Activated T-helper 9 cell treated with anti-CD3 and anti-CD28 coated beads, Interleukin-2, amount 50 U/mL, for 16 hours (primary cell): ENCODE measurements around the gene VWC2L.

Source experiments
- DNase-seq: peaks from one replicate; pipeline ENCODE4 v3.0.0-alpha.2; 2020; ENCODE audit warnings: low read depth

The VWC2L gene

DNA sequence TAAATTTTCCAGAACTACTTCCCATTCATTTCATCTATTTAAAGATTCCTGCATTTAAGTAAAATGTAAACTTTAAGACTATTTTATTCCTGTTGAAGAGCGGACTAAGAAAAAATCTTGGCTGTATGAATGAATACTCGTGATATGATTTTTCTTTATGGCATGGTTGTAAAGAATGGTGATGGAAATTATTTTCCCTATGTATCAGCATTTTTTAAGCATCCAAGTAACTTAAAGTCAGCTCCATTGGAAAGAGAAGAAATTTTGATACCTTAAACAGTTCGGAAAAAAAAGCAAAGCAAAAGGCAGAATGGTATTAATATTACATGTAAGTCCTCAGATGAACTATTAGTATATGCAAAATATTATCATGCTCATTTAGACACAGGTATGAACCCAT is 58.9 kb downstream of the VWC2L start:
- no peak for DNase-seq

GRCh38 chr2:214471382-214471781 is 60.5 kb downstream of the VWC2L start:
- no peak for DNase-seq

- DNase-seq = no peak
These were observed 61.1 kb downstream of the VWC2L start for GRCh38 chr2:214471990-214472389.

GRCh38 chr2:214477305-214477704 is 66.5 kb downstream of the VWC2L start:
- no peak for DNase-seq

DNA sequence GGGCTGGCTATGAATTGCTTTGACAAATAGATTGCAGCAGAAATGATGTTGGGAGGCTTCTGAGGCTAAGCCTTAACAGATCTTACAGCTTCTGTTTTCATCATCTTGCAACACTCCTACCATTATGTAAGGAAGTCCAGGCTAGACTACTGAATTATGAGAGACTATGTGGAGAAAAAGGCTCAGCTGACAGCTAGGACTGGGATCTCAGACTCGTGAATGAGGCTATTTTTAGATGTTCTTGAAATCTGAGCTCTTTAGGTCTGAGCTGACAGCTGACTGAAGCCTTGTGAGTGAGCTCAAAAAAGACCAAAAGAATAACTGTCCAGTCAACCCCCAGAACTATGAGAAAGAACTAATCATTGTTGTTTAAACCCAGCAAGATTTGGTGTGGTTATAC is 70.3 kb downstream of the VWC2L start:
- no peak for DNase-seq

DNA sequence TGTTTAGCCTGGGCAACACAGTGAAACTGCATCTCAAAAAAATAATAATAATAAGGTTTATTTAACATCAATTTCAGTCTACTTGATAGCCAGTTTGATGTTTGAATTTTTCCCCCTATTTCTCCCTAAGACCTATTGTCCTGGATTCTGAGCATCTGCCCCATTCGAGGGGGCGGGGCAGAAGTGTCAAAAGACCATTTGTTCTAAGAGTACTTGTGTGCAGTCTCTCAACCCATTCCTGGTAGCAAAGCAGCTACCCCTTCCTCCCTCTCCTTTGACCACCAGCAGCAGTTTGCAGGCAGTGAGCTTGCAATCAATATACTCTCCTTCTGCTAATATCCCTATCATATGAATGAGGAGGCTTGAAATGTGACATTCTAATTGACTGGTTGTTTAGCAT is 71.9 kb downstream of the VWC2L start:
- no peak for DNase-seq

- DNase-seq = no peak
These were observed 73.4 kb downstream of the VWC2L start for GRCh38 chr2:214484239-214484638.

DNA sequence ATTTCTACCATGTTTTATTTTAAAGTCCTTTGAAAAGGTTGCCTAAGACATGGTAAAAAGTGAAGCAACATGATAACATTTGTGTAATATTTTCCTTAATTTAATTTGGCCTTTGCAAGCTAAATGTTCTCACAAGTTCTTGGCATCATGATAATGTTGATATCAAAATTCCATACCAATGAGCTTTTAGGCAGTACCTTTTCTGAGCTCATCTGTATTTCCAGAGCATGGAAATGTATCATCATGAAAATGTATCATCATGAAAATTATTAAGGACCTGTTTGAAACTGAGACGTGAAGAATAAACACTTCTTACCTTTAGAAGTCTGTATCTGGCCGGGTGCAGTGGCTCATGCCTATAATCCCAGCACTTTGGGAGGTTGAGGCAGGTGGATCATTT is 73.8 kb downstream of the VWC2L start:
- no peak for DNase-seq

- no peak for DNase-seq
These were observed 78.3 kb downstream of the VWC2L start for GRCh38 chr2:214489181-214489580.

- no peak for DNase-seq
These were observed 78.8 kb downstream of the VWC2L start for GRCh38 chr2:214489702-214490101.

GRCh38 chr2:214492152-214492551 is 81.3 kb downstream of the VWC2L start:
- DNase-seq = no peak

DNA sequence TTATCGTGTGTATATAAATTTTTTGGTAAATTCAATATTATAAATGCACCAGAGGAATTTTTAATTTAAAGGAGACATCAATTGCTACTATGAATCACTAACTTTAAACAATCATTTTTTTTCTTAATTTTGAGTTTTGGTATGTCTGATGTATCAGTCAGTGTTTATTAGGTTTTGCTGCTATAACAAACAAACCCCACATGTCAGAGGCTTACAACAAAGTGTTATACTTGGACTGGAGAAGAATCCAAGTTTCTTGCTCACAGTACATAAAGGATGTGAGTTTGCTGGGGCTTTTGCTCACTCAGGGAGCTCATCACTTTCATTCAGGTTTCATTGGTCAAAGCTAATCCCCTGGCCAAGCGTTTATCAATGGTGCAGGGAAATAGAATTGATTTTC is 81.8 kb downstream of the VWC2L start:
- no peak for DNase-seq

DNA sequence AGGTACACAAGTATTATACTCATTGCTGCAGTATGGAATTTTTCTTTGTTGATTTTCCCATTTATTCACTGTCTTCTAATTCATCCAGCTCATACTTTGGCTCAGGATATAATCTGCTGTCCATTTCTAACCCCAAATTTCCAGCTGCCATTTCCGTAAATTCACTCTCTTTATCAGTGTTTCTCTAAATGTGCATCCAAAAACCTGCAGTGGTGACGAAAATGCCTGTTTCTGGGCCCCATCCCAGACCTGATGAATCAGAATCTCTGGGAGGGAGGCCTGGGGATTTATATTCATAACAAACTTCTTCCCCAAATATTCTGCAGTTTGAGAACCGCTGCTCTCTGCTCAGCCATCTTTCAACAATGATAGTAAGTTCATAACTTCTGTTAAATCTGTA is 86.6 kb downstream of the VWC2L start:
- no peak for DNase-seq

DNA sequence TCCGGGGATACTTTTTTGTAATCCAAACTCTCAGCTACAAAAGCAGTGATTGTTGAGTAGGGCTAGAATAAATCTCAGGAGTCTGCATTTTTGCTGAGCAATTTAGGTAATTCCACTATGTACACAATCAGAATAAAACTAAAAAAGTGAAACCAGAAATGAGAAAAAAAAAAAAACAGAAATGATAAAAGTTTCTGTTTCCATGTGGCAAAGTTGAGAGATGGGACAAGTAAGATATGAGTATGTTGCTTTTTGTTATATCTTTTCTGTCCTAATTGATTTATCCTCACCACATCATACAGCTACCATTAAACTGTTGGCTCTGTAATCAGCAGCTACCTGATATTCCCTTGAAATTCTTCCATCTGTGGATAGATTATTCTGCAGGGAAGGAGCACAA is 92.7 kb downstream of the VWC2L start:
- no peak for DNase-seq

DNA sequence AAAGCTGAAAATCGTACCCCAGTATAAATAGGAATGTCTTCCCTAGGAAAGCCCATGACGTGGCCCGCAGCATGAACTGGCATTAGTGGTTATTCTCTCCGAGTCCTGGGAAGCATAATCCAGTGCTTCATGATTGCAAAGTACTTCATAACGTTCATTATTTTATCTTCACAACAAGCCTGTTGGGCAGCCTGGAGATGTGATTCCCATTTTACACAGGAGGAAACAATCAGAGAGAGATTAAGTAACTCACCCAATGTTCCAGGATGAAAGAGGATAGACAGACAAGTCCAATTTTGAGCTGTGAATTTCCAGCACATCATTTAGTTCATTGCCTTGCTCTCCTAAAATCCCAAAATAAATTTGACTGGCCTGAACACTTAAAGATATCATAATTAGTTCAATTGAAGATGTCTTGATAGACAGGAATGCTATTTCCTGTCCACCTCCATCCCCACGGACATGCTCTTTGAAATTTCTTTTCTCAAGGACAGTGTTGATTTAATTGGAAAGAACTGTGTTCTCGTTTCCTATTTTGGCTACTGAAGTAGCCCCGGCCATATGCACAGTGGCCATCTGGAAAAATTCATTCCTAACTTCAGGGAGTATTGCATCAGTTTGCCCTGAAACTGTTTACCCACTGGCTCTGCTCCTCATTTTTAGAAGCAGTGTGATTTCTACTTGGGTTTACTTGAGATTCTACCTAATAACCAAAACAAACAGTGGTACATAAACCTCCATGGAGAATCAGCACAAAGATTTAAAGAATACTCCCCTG is 93.9 kb downstream of the VWC2L start:
- no peak for DNase-seq

GRCh38 chr2:214507032-214507431 is 96.2 kb downstream of the VWC2L start:
- DNase-seq = no peak

DNA sequence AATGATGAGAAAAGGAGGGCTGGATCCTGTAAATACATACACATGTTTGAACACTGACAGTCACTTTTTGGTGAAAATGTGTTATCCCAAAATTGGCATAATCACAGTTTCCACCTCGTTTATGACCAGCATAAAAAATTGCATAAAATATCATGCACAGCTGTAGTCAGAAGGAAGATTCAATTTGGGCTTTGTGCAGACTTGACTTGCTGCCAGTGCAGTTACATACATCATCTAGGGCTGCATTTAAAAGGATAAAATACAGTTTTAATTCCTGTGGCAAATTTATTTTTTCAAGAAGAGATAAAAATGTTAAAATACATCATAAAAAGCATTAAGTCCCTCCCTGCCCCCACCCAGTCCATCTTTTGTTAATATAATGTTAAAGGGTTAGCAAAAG is 103.8 kb downstream of the VWC2L start:
- no peak for DNase-seq

DNA sequence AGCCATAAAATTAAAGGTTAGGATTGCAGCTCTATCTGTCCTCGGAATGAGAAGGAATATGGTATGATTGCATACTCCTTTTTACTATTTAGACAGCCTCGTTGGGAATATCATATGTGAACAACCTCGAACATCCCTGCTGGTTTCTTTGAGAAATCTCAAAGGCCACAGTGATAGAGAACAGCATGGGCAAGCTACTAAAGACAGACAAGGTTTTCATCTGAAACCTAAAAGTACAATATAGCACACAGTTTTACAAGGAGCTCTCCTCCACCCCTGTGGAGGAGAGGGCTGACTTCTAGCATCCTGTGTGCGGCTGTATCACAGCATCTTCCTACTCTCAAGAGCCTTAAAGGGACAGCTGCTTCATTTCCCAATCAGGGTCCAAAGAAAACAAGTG is 104.3 kb downstream of the VWC2L start:
- no peak for DNase-seq

GRCh38 chr2:214519258-214519818 is 108.5 kb downstream of the VWC2L start:
- no peak for DNase-seq

- DNase-seq = no peak
These were observed 118.2 kb downstream of the VWC2L start for GRCh38 chr2:214529021-214529420.

DNA sequence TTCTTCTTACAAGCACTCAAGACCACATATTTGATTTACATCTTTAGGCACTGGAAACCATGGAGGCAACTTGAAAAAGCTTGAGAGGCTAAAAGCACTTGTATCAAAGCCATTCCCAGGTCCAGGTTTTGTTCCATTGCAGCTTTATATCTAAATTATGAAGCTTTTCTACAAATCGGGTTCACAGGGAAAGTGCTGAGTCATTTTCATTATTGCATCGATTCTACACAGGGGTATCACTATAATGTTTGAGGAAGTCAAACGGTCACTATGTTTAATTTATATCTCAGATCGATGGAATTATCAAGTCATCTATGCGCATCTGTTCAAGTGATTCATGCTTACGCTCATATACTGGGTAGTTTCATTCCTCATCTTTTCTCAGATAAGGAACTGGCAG is 118.7 kb downstream of the VWC2L start:
- DNase-seq = no peak

DNA sequence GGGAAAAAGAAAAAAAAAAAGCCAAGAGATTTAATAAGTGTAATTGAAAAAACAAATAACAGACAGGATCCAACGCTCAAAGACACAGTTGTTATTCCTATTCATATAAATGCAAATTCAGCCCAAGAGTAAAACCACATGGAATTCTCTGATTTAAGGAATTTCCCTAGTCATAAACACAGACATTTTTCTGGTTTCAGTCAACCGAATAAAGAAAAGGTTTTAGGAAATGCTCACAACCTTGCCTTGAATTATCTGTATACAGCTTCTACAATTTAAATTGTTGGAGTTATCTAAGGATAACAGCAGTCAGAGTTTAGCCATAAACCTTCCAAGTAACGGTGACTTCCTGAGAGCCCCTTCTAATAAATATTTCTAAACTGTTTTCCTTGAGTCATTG is 122.7 kb downstream of the VWC2L start:
- DNase-seq = no peak

DNA sequence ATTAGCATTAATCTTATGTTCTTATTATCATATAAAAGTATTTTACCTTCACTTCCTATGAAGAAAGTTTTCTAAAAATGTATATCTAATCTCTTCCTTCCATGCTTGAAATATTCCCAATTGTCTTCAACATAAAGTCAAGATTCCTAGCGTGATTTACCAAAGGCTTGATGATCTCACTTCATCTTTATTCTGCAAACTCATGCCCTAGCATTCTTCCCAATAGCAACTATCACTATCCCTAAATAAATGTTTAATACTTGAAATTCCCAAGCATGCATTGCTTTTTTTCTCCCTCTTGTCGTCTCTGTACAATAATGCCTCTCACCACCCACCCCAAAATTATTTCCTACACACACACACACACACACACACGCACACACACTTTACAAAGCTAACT is 125.8 kb downstream of the VWC2L start:
- no peak for DNase-seq

- no peak for DNase-seq
These were observed 127.1 kb downstream of the VWC2L start for GRCh38 chr2:214537929-214538328.
